Smooth muscle cell (in vitro differentiated cells): Measurements from ENCODE around the gene TDRD1. TPM values are rescaled to one million over a fixed set of nuclear protein-coding genes. Genes with fewer than 3 reads are reported as not detected.

ENCODE experiments used
- DNase-seq: peaks from one replicate; lab custom pipeline; 2025; ENCODE audit not compliant: unreplicated experiment; lab: John Stamatoyannopoulos, UW
- H2AFZ ChIP-seq: fragments of 200-600 bp; sonication (generic); 2 replicates; pipeline ENCODE4 v1.6.0; 2016; ENCODE audit warnings: antibody characterized with exemption, low read depth, mild to moderate bottlenecking
- H3F3A ChIP-seq: fragments of 200-600 bp; sonication (generic); 2 replicates; pipeline ENCODE4 v1.6.0; 2017; ENCODE audit warnings: antibody characterized with exemption, low read depth
- H3K27ac ChIP-seq: fragments of 200-600 bp; sonication (generic); 2 replicates; pipeline ENCODE4 v1.5.1; 2016; ENCODE audit warnings: low read depth, mild to moderate bottlenecking
- H3K27me3 ChIP-seq: fragments of 200-600 bp; sonication (generic); 2 replicates; pipeline ENCODE4 v1.6.1; 2016; ENCODE audit warnings: low read depth, mild to moderate bottlenecking
- H3K36me3 ChIP-seq: fragments of 200-600 bp; sonication (generic); 2 replicates; pipeline ENCODE4 v1.5.1; 2016; ENCODE audit warnings: low read depth
- H3K4me1 ChIP-seq: fragments of 200-600 bp; sonication (generic); 2 replicates; pipeline ENCODE4 v1.5.1; 2016; ENCODE audit warnings: low read depth
- H3K4me2 ChIP-seq: fragments of 200-600 bp; sonication (generic); 2 replicates; pipeline ENCODE4 v1.6.0; 2016; ENCODE audit warnings: mild to moderate bottlenecking
- H3K4me3 ChIP-seq: fragments of 200-600 bp; sonication (generic); 2 replicates; pipeline ENCODE4 v1.5.1; 2016; ENCODE audit warnings: mild to moderate bottlenecking
- H3K79me2 ChIP-seq: fragments of 200-600 bp; sonication (generic); 2 replicates; pipeline ENCODE4 v1.6.0; 2016; ENCODE audit warnings: low read depth, mild to moderate bottlenecking
- H3K9ac ChIP-seq: fragments of 200-600 bp; sonication (generic); 2 replicates; pipeline ENCODE4 v1.6.0; 2016; ENCODE audit warnings: low read depth
- H3K9me3 ChIP-seq: fragments of 200-600 bp; sonication (generic); replicated peaks from 2 replicates; pipeline ENCODE4 v1.5.1; 2016; ENCODE audit warnings: low read depth
- H4K20me1 ChIP-seq: fragments of 200-600 bp; sonication (generic); 2 replicates; pipeline ENCODE4 v1.6.0; 2016; ENCODE audit warnings: low read depth
- CTCF ChIP-seq: fragments of 200-600 bp; sonication (generic); IDR thresholded peaks from 2 replicates; pipeline ENCODE4 v1.5.1; 2017; ENCODE audit warnings: borderline replicate concordance, mild to moderate bottlenecking, antibody characterized with exemption; ENCODE audit not compliant: insufficient read depth, poor library complexity, severe bottlenecking
- WGBS: methylation state at CpG from one replicate; pipeline ENCODE4 v1.1.7; 2016; ENCODE audit warnings: low lambda C conversion rate; 5-methylcytosine and 5-hydroxymethylcytosine counted together
- polyA plus RNA-seq: library from polyadenylated mRNA; unstranded; fragments of >200 nt; fragmentation: Nextera tagmentation; extraction: Ambion mirVana; gene quantifications from 2 replicates; pipeline ENCODE4 v1.2.1, GENCODE V29; 2016
- total RNA-seq: library from RNA; depleted of rRNA; stranded (reverse); fragments of >200 nt; gene quantifications from 2 replicates; pipeline ENCODE4 v1.2.3, GENCODE V29; 2014

The TDRD1 gene
- total and polyA plus RNA-seq, 2 experiments from 2014 or later, result not detected

- H3K9ac ChIP-seq, result no peak overlapping the region
- H3K79me2 ChIP-seq, result no peaks in the 10 kb centered on the region
- H3K36me3 ChIP-seq, result no peaks in the 10 kb centered on the region
- no peaks in the 10 kb centered on the region for H4K20me1 ChIP-seq
- H3K4me1 ChIP-seq, result peaks cover 10% of the 10 kb centered on the region
- H3K9me3 ChIP-seq, result no peaks in the 10 kb centered on the region
- WGBS, result 65% methylated on average over 4 of the region's 4 CpGs
- H3K4me2 ChIP-seq, result no peak overlapping the region
- H3K27ac ChIP-seq, result no peak overlapping the region
- H3K4me3 ChIP-seq, result no peak overlapping the region
- no peak for TF ChIP-seq CTCF
- no peak overlapping the region for H2AFZ ChIP-seq
- DNase-seq, result no peak
- H3F3A ChIP-seq, result peaks cover 12% of the 10 kb centered on the region
- H3K27me3 ChIP-seq, result no peaks in the 10 kb centered on the region
These were observed 83.3 kb downstream of the TDRD1 start for GRCh38 chr10:114262496-114262895.

GRCh38 chr10:114265392-114266053 is 86.4 kb downstream of the TDRD1 start:
- Histone ChIP-seq H3K4me2 (no peak overlapping the region), H3K9me3 (no peaks in the 10 kb centered on the region), H2AFZ (no peak overlapping the region), H3K79me2 (no peaks in the 10 kb centered on the region), H4K20me1 (no peaks in the 10 kb centered on the region), H3K36me3 (no peaks in the 10 kb centered on the region), H3K4me3 (no peak overlapping the region), H3F3A (no peaks in the 10 kb centered on the region), H3K4me1 (no peaks in the 10 kb centered on the region), H3K9ac (no peak overlapping the region), H3K27ac (no peak overlapping the region), H3K27me3 (no peaks in the 10 kb centered on the region)
- WGBS, result 93% methylated on average over 6 of the region's 6 CpGs
- no peak for DNase-seq
- no peak for TF ChIP-seq CTCF

GRCh38 chr10:114266521-114266920 is 87.4 kb downstream of the TDRD1 start:
- H3F3A ChIP-seq, result peaks cover 9% of the 10 kb centered on the region
- no peak overlapping the region for H3K27ac ChIP-seq
- no peak for DNase-seq
- H3K27me3 ChIP-seq, result no peaks in the 10 kb centered on the region
- H3K79me2 ChIP-seq, result no peaks in the 10 kb centered on the region
- H3K9me3 ChIP-seq, result no peaks in the 10 kb centered on the region
- no peaks in the 10 kb centered on the region for H3K4me1 ChIP-seq
- WGBS, result 73% methylated on average over 5 of the region's 5 CpGs
- H4K20me1 ChIP-seq, result no peaks in the 10 kb centered on the region
- H3K9ac ChIP-seq, result no peak overlapping the region
- H2AFZ ChIP-seq, result no peak overlapping the region
- TF ChIP-seq CTCF, result no peak
- H3K36me3 ChIP-seq, result no peaks in the 10 kb centered on the region
- no peak overlapping the region for H3K4me3 ChIP-seq
- no peak overlapping the region for H3K4me2 ChIP-seq
